Stimulated activated CD4-positive, alpha-beta T cell treated with anti-CD3 and anti-CD28 coated beads, Interleukin-15, amount 100 ng/mL, for 24 hours (primary cell): ENCODE data around the gene DCAF6.
"Not testable (repeated sequence)": the region's sequence is repeated elsewhere in the genome, so short reads cannot be mapped to it uniquely, and the experiment has no call there.

Experiments
- DNase-seq: peaks from one replicate; pipeline ENCODE4 v3.0.0-alpha.2; 2020

The DCAF6 gene

GRCh38 chr1:167936068-167936929, at the start of gene DCAF6:
Gene DCAF6 (plus strand): TSS chr1:167936683. CDS start chr1:167936912, 229 bp downstream.
- peak; percentile 95 for DNase-seq

- not testable (repeated sequence) for DNase-seq
These were observed 49.3 kb upstream of the DCAF6 start for GRCh38 chr1:167887187-167887586.

GRCh38 chr1:167890400-167890799, 46.1 kb upstream of the DCAF6 start:
- DNase-seq, result no peak

- no peak for DNase-seq
These were observed 42.7 kb upstream of the DCAF6 start for GRCh38 chr1:167893798-167894197.

GRCh38 chr1:167898578-167899222, 37.8 kb upstream of the DCAF6 start:
- DNase-seq, result no peak

- DNase-seq, result no peak
These were observed 37.2 kb upstream of the DCAF6 start for GRCh38 chr1:167899253-167899681.

GRCh38 chr1:167900907-167901306, 35.6 kb upstream of the DCAF6 start:
- no peak for DNase-seq

GRCh38 chr1:167904652-167905130, 31.8 kb upstream of the DCAF6 start:
- no peak for DNase-seq

- DNase-seq, result no peak
These were observed 31.3 kb upstream of the DCAF6 start for GRCh38 chr1:167905182-167905581.

GRCh38 chr1:167905671-167906070, 30.8 kb upstream of the DCAF6 start:
- no peak for DNase-seq

- DNase-seq, result no peak
These were observed 26.7 kb upstream of the DCAF6 start for GRCh38 chr1:167909691-167910180.

GRCh38 chr1:167910530-167910929, 26.0 kb upstream of the DCAF6 start:
- no peak for DNase-seq

GRCh38 chr1:167911413-167911812, 25.1 kb upstream of the DCAF6 start:
- no peak for DNase-seq

GRCh38 chr1:167912294-167912693, 24.2 kb upstream of the DCAF6 start:
- DNase-seq, result no peak

- DNase-seq, result no peak
These were observed 22.5 kb upstream of the DCAF6 start, which contains the start of gene ADCY10 for GRCh38 chr1:167913895-167914496. Gene ADCY10 (minus strand): TSS chr1:167914134. CDS start chr1:167905140, 8,994 bp downstream.

GRCh38 chr1:167915569-167915968, 20.9 kb upstream of the DCAF6 start:
- DNase-seq, result no peak

- no peak for DNase-seq
These were observed 19.5 kb upstream of the DCAF6 start for GRCh38 chr1:167916766-167917511.

- no peak for DNase-seq
These were observed 14.5 kb upstream of the DCAF6 start for GRCh38 chr1:167922023-167922422.

- DNase-seq, result no peak
These were observed 13.8 kb upstream of the DCAF6 start for GRCh38 chr1:167922611-167923074.

- DNase-seq, result no peak
These were observed 13.0 kb upstream of the DCAF6 start for GRCh38 chr1:167923324-167924056.

- DNase-seq, result no peak
These were observed 12.4 kb upstream of the DCAF6 start for GRCh38 chr1:167924102-167924501.
